A549 (cell line): ENCODE data around the gene TRAPPC2B. TPM values are rescaled to one million over a fixed set of nuclear protein-coding genes. Genes with fewer than 3 reads are reported as not detected.

Experiments used
- ATAC-seq, 2 experiments: fragments of 200-7000 bp in 1 of 2; fragments of >200 bp in 1 of 2; cut with Nextera tagmentation in 1 of 2; cut with Tn5 transposase in 1 of 2; 3 replicates each; pipeline versions ENCODE4 v1.8.0 to v1.9.1; 2018 to 2020; ENCODE audit warnings: mild to moderate bottlenecking in 1 of 2, moderate library complexity in 1 of 2
- CTCF ChIA-PET: fragments of 300-600 bp; sonication (Branson Sonifier 250); formaldehyde crosslinking; extraction: SDS; loops from one replicate; lab custom pipeline; 2021; ENCODE audit warnings: antibody characterized with exemption, inconsistent platforms; lab: Yijun Ruan, JAX
- POLR2A ChIA-PET: fragments of 350-600 bp; formaldehyde crosslinking; extraction: SDS; loops from one replicate; lab custom pipeline; 2021; ENCODE audit warnings: antibody characterized with exemption, inconsistent platforms; lab: Yijun Ruan, JAX
- DNase-seq, 2 experiments: peaks; one replicate each; pipeline versions ENCODE4 v3.0.0 to v3.0.0-alpha.2; 2011 to 2016; ENCODE audit warnings: low read depth in 1 of 2, low spot score in 1 of 2
- FAIRE-seq: peaks from 2 replicates; lab custom pipeline; 2011; peaks lifted over from hg19 to GRCh38; lab: Jason Lieb, UNC
- H3K27ac ChIP-seq, 2 experiments: fragments of >200 bp; sonication (Bioruptor Twin); formaldehyde crosslinking; 3 replicates each; pipeline ENCODE4 v1.5.1; 2016 to 2017
- H3K4me1 ChIP-seq: fragments of >200 bp; sonication (Bioruptor Twin); formaldehyde crosslinking; 3 replicates; pipeline ENCODE4 v1.6.1; 2016
- H3K4me2 ChIP-seq: fragments of >200 bp; sonication (Bioruptor Twin); formaldehyde crosslinking; 3 replicates; pipeline ENCODE4 v1.6.1; 2016
- H3K4me3 ChIP-seq: fragments of >200 bp; sonication (Bioruptor Twin); formaldehyde crosslinking; 3 replicates; pipeline ENCODE4 v1.5.1; 2016
- H3K9me3 ChIP-seq: fragments of >200 bp; sonication (Bioruptor Twin); formaldehyde crosslinking; 3 replicates; pipeline ENCODE4 v1.6.1; 2016
- BHLHE40 ChIP-seq: IDR thresholded peaks from 2 replicates; pipeline ENCODE4 v1.6.1; 2012; ENCODE audit warnings: low read depth, low read length, inconsistent platforms
- CEBPB ChIP-seq, 2 experiments: fragments of >200 bp in 1 of 2; sonication (Bioruptor Twin) in 1 of 2; formaldehyde crosslinking in 1 of 2; IDR thresholded peaks; 2 replicates each; pipeline ENCODE4 v1.6.1; 2012 to 2016
- CTCF ChIP-seq: fragments of >200 bp; sonication (Bioruptor Twin); formaldehyde crosslinking; IDR thresholded peaks from 3 replicates; pipeline ENCODE4 v1.5.1; 2016
- FOSB ChIP-seq: fragments of 250-450 bp; sonication (Bioruptor Pico); IDR thresholded peaks from 2 replicates; pipeline ENCODE4 v1.5.0; 2020; ENCODE audit warnings: mild to moderate bottlenecking, moderate library complexity
- HES2 ChIP-seq: fragments of >200 bp; sonication (Bioruptor Twin); formaldehyde crosslinking; IDR thresholded peaks from 2 replicates; pipeline ENCODE4 v1.6.1; 2016
- JUN ChIP-seq, 2 experiments: fragments of >200 bp; sonication (Bioruptor Twin); formaldehyde crosslinking; IDR thresholded peaks; 2 replicates in 1 of 2; 3 replicates in 1 of 2; pipeline ENCODE4 v1.6.1; 2016 to 2017
- KDM5A ChIP-seq: fragments of 200-600 bp; sonication (generic); IDR thresholded peaks from 2 replicates; pipeline ENCODE4 v1.6.1; 2016; ENCODE audit warnings: antibody characterized with exemption, mild to moderate bottlenecking
- MAX ChIP-seq: IDR thresholded peaks from 2 replicates; pipeline ENCODE4 v1.6.1; 2012
- PBX3 ChIP-seq: IDR thresholded peaks from 2 replicates; pipeline ENCODE4 v1.6.1; 2012
- PHF8 ChIP-seq: fragments of 200-600 bp; sonication (generic); IDR thresholded peaks from 2 replicates; pipeline ENCODE4 v1.6.1; 2016; ENCODE audit warnings: low read depth, mild to moderate bottlenecking, antibody characterized with exemption, moderate library complexity, borderline replicate concordance
- POLR2A ChIP-seq: IDR thresholded peaks from 2 replicates; pipeline ENCODE4 v1.6.1; 2012; ENCODE audit warnings: mild to moderate bottlenecking, low read length
- POLR2AphosphoS2 ChIP-seq: conservative IDR thresholded peaks from 2 replicates; pipeline ENCODE4 v1.6.1; 2012; ENCODE audit warnings: low read length, improper control_type of control experiment, inconsistent platforms
- RAD21 ChIP-seq, 2 experiments: fragments of >200 bp in 1 of 2; sonication (Bioruptor Twin) in 1 of 2; formaldehyde crosslinking in 1 of 2; IDR thresholded peaks in 1 of 2; conservative IDR thresholded peaks in 1 of 2; 2 replicates in 1 of 2; 3 replicates in 1 of 2; pipeline ENCODE4 v1.6.1; 2012 to 2018; ENCODE audit warnings: inconsistent platforms in 1 of 2
- SREBF2 ChIP-seq: fragments of 450-650 bp; IDR thresholded peaks from 2 replicates; pipeline ENCODE4 v1.6.1; 2014; ENCODE audit warnings: mild to moderate bottlenecking, moderate library complexity
- USF2 ChIP-seq: fragments of 450-650 bp; IDR thresholded peaks from 2 replicates; pipeline ENCODE4 v1.6.1; 2014; ENCODE audit warnings: antibody characterized with exemption
- WGBS: methylation state at CpG from one replicate; pipeline ENCODE4 v1.1.6; 2017; ENCODE audit errors: missing lambda C conversion rate; 5-methylcytosine and 5-hydroxymethylcytosine counted together
- polyA plus RNA-seq, 4 experiments: library from polyadenylated mRNA; depleted of rRNA in 3 of 4; stranded (reverse); fragments of >200 nt; fragmentation: RNase III in 1 of 4; extraction: RNeasy Plus Mini Kit Qiagen cat#74134 plus additional on column Dnase treatment in 1 of 4; gene quantifications; 2 replicates in 3 of 4; 3 replicates in 1 of 4; pipeline ENCODE4 v1.2.3, GENCODE V29; 2011 to 2017

Gene TRAPPC2B
- polyA plus RNA-seq, 2 of the 4 experiments (the other 2 are of a cell fraction): 12.2 to 27.8 TPM

- no peak for FAIRE-seq
- no peak overlapping the region for H3K4me3 ChIP-seq
- CTCF ChIA-PET: interaction anchor here (0.6 to 0.8 kb wide), 3 partner anchors 8 to 1062 kb away, joined by 3 read pairs; no protein-coding TSS in a partner anchor
- peaks cover 70% of the 10 kb centered on the region for H3K9me3 ChIP-seq
- no peak overlapping the region for H3K27ac ChIP-seq
- 0 out of 3 replicates have a peak, but pooled peaks have one; percentile 7 for TF ChIP-seq CTCF
- no peak for TF ChIP-seq CEBPB (IDR thresholded peaks at IDR 0.05)
- peak in 1 of 2 experiments; percentile 59; a peak in 2 of 5 replicates for TF ChIP-seq RAD21 (conservative IDR thresholded peaks at IDR 0.05 in 1 of 2, IDR thresholded peaks at IDR 0.05 in 1 of 2)
- TF ChIP-seq SREBF2: no peak
- no peak overlapping the region for H3K4me2 ChIP-seq
- ATAC-seq: no peak
- no peaks in the 10 kb centered on the region for H3K4me1 ChIP-seq
- POLR2A ChIA-PET: no interaction called here
- WGBS: 41% methylated on average over 8 of the region's 8 CpGs
- DNase-seq: peak in 1 of 2 experiments; percentile 46
Observed at GRCh38 chr19:57406516-57407123, 43.3 kb downstream of the TRAPPC2B start.

- FAIRE-seq (peak; percentile 99), DNase-seq (peak; percentile 96 to 97), ATAC-seq (peak; percentile 100)
- ChIA-PET CTCF (no interaction called here), POLR2A (no interaction called here)
- Histone ChIP-seq H3K4me1 (no peaks in the 10 kb centered on the region; the same call in 2 of the 3 replicates), H3K4me3 (peak within 1 kb of the TSS; percentile 74), H3K4me2 (peak within 1 kb of the TSS; percentile 90), H3K9me3 (peaks cover 65% of the 10 kb centered on the region), H3K27ac (peak within 1 kb of the TSS; percentile 63 to 85)
- 1% methylated on average over 42 of the region's 55 CpGs for WGBS
- no peak for TF ChIP-seq POLR2AphosphoS2
- peak; percentile 90 for TF ChIP-seq PBX3
- peak; percentile 59; the same call in 1 of the 2 replicates for TF ChIP-seq PHF8
- TF ChIP-seq USF2: peak; percentile 24; the same call in 1 of the 2 replicates
- no peak for TF ChIP-seq HES2
- TF ChIP-seq KDM5A: peak; percentile 91
- TF ChIP-seq POLR2A: peak; percentile 50; the same call in 1 of the 2 replicates
- TF ChIP-seq CEBPB (IDR thresholded peaks at IDR 0.05): no peak
- TF ChIP-seq FOSB (CRISPR knock-in tag): no peak
- peak; percentile 65 for TF ChIP-seq MAX
- TF ChIP-seq JUN (IDR thresholded peaks at IDR 0.05): peak in 1 of 2 experiments; percentile 73; a peak in 1 of 5 replicates
- no peak for TF ChIP-seq BHLHE40
Observed at GRCh38 chr19:57410877-57411671, 47.7 kb downstream of the TRAPPC2B start, which contains the start of gene ZNF17. Gene ZNF17 (plus strand): TSS chr19:57411161. CDS start chr19:57413616, 2,455 bp downstream.

Other genes starting within 250 kb of the TRAPPC2B start
- gene USP29, start 243.6 kb upstream of the TRAPPC2B start, polyA plus RNA-seq (2011; rRNA removed): not detected in 2 replicates
- not detected in 3 replicates for gene USP29, start 243.6 kb upstream of the TRAPPC2B start, polyA plus RNA-seq (2017; fragmentation: RNase III; extraction: RNeasy Plus Mini Kit Qiagen cat#74134 plus additional on column Dnase treatment)
- gene ZIM3, start 218.3 kb upstream of the TRAPPC2B start, polyA plus RNA-seq (2011; rRNA removed): not detected in 2 replicates
- not detected in 3 replicates for gene ZIM3, start 218.3 kb upstream of the TRAPPC2B start, polyA plus RNA-seq (2017; fragmentation: RNase III; extraction: RNeasy Plus Mini Kit Qiagen cat#74134 plus additional on column Dnase treatment)
- gene DUXA, start 196.1 kb upstream of the TRAPPC2B start, polyA plus RNA-seq (2011; rRNA removed): 0.09 TPM in 1 of 2 replicates, not detected in the other
- not detected in 3 replicates for gene DUXA, start 196.1 kb upstream of the TRAPPC2B start, polyA plus RNA-seq (2017; fragmentation: RNase III; extraction: RNeasy Plus Mini Kit Qiagen cat#74134 plus additional on column Dnase treatment)
- gene ZNF264, start 172.1 kb upstream of the TRAPPC2B start, polyA plus RNA-seq (2011; rRNA removed): 9.1 and 10.0 TPM in 2 replicates
- gene ZNF264, start 172.1 kb upstream of the TRAPPC2B start, polyA plus RNA-seq (2017; fragmentation: RNase III; extraction: RNeasy Plus Mini Kit Qiagen cat#74134 plus additional on column Dnase treatment): 3.4 to 3.9 TPM (median 3.6 TPM) in 3 replicates
- gene AURKC, start 132.5 kb upstream of the TRAPPC2B start, polyA plus RNA-seq (2011; rRNA removed): 0.83 and 0.96 TPM in 2 replicates
- gene AURKC, start 132.5 kb upstream of the TRAPPC2B start, polyA plus RNA-seq (2017; fragmentation: RNase III; extraction: RNeasy Plus Mini Kit Qiagen cat#74134 plus additional on column Dnase treatment): 0.27 to 0.43 TPM (median 0.34 TPM) in 3 replicates
- 5.6 and 6.6 TPM in 2 replicates for gene ZNF805, start 122.9 kb upstream of the TRAPPC2B start, polyA plus RNA-seq (2011; rRNA removed)
- 1.1 to 1.5 TPM (median 1.5 TPM) in 3 replicates for gene ZNF805, start 122.9 kb upstream of the TRAPPC2B start, polyA plus RNA-seq (2017; fragmentation: RNase III; extraction: RNeasy Plus Mini Kit Qiagen cat#74134 plus additional on column Dnase treatment)
- 16.1 and 23.4 TPM in 2 replicates for gene ZNF460, start 83.1 kb upstream of the TRAPPC2B start, polyA plus RNA-seq (2011; rRNA removed)
- 0.50 to 0.63 TPM (median 0.58 TPM) in 3 replicates for gene ZNF460, start 83.1 kb upstream of the TRAPPC2B start, polyA plus RNA-seq (2017; fragmentation: RNase III; extraction: RNeasy Plus Mini Kit Qiagen cat#74134 plus additional on column Dnase treatment)
- 3.9 and 4.4 TPM in 2 replicates for gene ZNF543, start 43.1 kb upstream of the TRAPPC2B start, polyA plus RNA-seq (2011; rRNA removed)
- gene ZNF543, start 43.1 kb upstream of the TRAPPC2B start, polyA plus RNA-seq (2017; fragmentation: RNase III; extraction: RNeasy Plus Mini Kit Qiagen cat#74134 plus additional on column Dnase treatment): 1.4 to 1.5 TPM (median 1.4 TPM) in 3 replicates
- 4.8 and 5.5 TPM in 2 replicates for gene ZNF304, start 12.3 kb upstream of the TRAPPC2B start, polyA plus RNA-seq (2011; rRNA removed)
- gene ZNF304, start 12.3 kb upstream of the TRAPPC2B start, polyA plus RNA-seq (2017; fragmentation: RNase III; extraction: RNeasy Plus Mini Kit Qiagen cat#74134 plus additional on column Dnase treatment): 2.1 to 2.3 TPM (median 2.3 TPM) in 3 replicates
- 2.9 TPM in 2 replicates for gene ZNF547, start within 50 bp of the TRAPPC2B start, polyA plus RNA-seq (2011; rRNA removed)
- 1.7 to 2.1 TPM (median 2.0 TPM) in 3 replicates for gene ZNF547, start within 50 bp of the TRAPPC2B start, polyA plus RNA-seq (2017; fragmentation: RNase III; extraction: RNeasy Plus Mini Kit Qiagen cat#74134 plus additional on column Dnase treatment)
- gene ZNF548, start 26.3 kb downstream of the TRAPPC2B start, polyA plus RNA-seq (2011; rRNA removed): 9.6 and 11.3 TPM in 2 replicates
- gene ZNF548, start 26.3 kb downstream of the TRAPPC2B start, polyA plus RNA-seq (2017; fragmentation: RNase III; extraction: RNeasy Plus Mini Kit Qiagen cat#74134 plus additional on column Dnase treatment): 6.4 to 8.4 TPM (median 7.4 TPM) in 3 replicates
- gene ZNF17, start 47.6 kb downstream of the TRAPPC2B start, polyA plus RNA-seq (2011; rRNA removed): 6.4 and 6.8 TPM in 2 replicates
- gene ZNF17, start 47.6 kb downstream of the TRAPPC2B start, polyA plus RNA-seq (2017; fragmentation: RNase III; extraction: RNeasy Plus Mini Kit Qiagen cat#74134 plus additional on column Dnase treatment): 3.8 to 4.1 TPM (median 4.0 TPM) in 3 replicates
- gene ZNF749, start 71.8 kb downstream of the TRAPPC2B start, polyA plus RNA-seq (2011; rRNA removed): 25.2 and 30.9 TPM in 2 replicates
- 11.7 to 12.6 TPM (median 12.4 TPM) in 3 replicates for gene ZNF749, start 71.8 kb downstream of the TRAPPC2B start, polyA plus RNA-seq (2017; fragmentation: RNase III; extraction: RNeasy Plus Mini Kit Qiagen cat#74134 plus additional on column Dnase treatment)
- gene VN1R1, start 93.6 kb downstream of the TRAPPC2B start, polyA plus RNA-seq (2011; rRNA removed): 0.19 and 0.30 TPM in 2 replicates
- 0.04 to 0.16 TPM (median 0.05 TPM) in 3 replicates for gene VN1R1, start 93.6 kb downstream of the TRAPPC2B start, polyA plus RNA-seq (2017; fragmentation: RNase III; extraction: RNeasy Plus Mini Kit Qiagen cat#74134 plus additional on column Dnase treatment)
- 3.2 and 3.6 TPM in 2 replicates for gene ZNF772, start 114.0 kb downstream of the TRAPPC2B start, polyA plus RNA-seq (2011; rRNA removed)
- 2.0 to 2.3 TPM (median 2.3 TPM) in 3 replicates for gene ZNF772, start 114.0 kb downstream of the TRAPPC2B start, polyA plus RNA-seq (2017; fragmentation: RNase III; extraction: RNeasy Plus Mini Kit Qiagen cat#74134 plus additional on column Dnase treatment)
- 11.8 and 12.1 TPM in 2 replicates for gene ZNF419, start 124.2 kb downstream of the TRAPPC2B start, polyA plus RNA-seq (2011; rRNA removed)
- gene ZNF419, start 124.2 kb downstream of the TRAPPC2B start, polyA plus RNA-seq (2017; fragmentation: RNase III; extraction: RNeasy Plus Mini Kit Qiagen cat#74134 plus additional on column Dnase treatment): 8.0 to 9.0 TPM (median 8.2 TPM) in 3 replicates
- 8.4 and 9.2 TPM in 2 replicates for gene ZNF773, start 136.4 kb downstream of the TRAPPC2B start, polyA plus RNA-seq (2011; rRNA removed)
- gene ZNF773, start 136.4 kb downstream of the TRAPPC2B start, polyA plus RNA-seq (2017; fragmentation: RNase III; extraction: RNeasy Plus Mini Kit Qiagen cat#74134 plus additional on column Dnase treatment): 6.0 to 6.4 TPM (median 6.1 TPM) in 3 replicates
- gene ZNF549, start 163.8 kb downstream of the TRAPPC2B start, polyA plus RNA-seq (2011; rRNA removed): 3.7 and 3.9 TPM in 2 replicates
- gene ZNF549, start 163.8 kb downstream of the TRAPPC2B start, polyA plus RNA-seq (2017; fragmentation: RNase III; extraction: RNeasy Plus Mini Kit Qiagen cat#74134 plus additional on column Dnase treatment): 1.7 to 1.8 TPM (median 1.8 TPM) in 3 replicates
- gene ZNF550, start 196.3 kb downstream of the TRAPPC2B start, polyA plus RNA-seq (2011; rRNA removed): 8.7 and 9.2 TPM in 2 replicates
- 4.7 to 5.3 TPM (median 5.2 TPM) in 3 replicates for gene ZNF550, start 196.3 kb downstream of the TRAPPC2B start, polyA plus RNA-seq (2017; fragmentation: RNase III; extraction: RNeasy Plus Mini Kit Qiagen cat#74134 plus additional on column Dnase treatment)
- gene ZNF416, start 215.4 kb downstream of the TRAPPC2B start, polyA plus RNA-seq (2011; rRNA removed): 4.7 and 4.8 TPM in 2 replicates
- 2.8 to 3.5 TPM (median 2.9 TPM) in 3 replicates for gene ZNF416, start 215.4 kb downstream of the TRAPPC2B start, polyA plus RNA-seq (2017; fragmentation: RNase III; extraction: RNeasy Plus Mini Kit Qiagen cat#74134 plus additional on column Dnase treatment)
- gene ZIK1, start 220.6 kb downstream of the TRAPPC2B start, polyA plus RNA-seq (2011; rRNA removed): not detected in 2 replicates
- 0.03 TPM in 1 of 3 replicates, not detected in the others for gene ZIK1, start 220.6 kb downstream of the TRAPPC2B start, polyA plus RNA-seq (2017; fragmentation: RNase III; extraction: RNeasy Plus Mini Kit Qiagen cat#74134 plus additional on column Dnase treatment)
- gene ZNF530, start 236.3 kb downstream of the TRAPPC2B start, polyA plus RNA-seq (2011; rRNA removed): 4.9 and 5.9 TPM in 2 replicates
- 4.9 to 6.3 TPM (median 6.3 TPM) in 3 replicates for gene ZNF530, start 236.3 kb downstream of the TRAPPC2B start, polyA plus RNA-seq (2017; fragmentation: RNase III; extraction: RNeasy Plus Mini Kit Qiagen cat#74134 plus additional on column Dnase treatment)